HG02840 (cell line): ENCODE measurements around the gene SH3GL1.

Experiments used
- ATAC-seq: cut with Tn5 transposase; IDR thresholded peaks from one replicate; pipeline ENCODE4 v1.9.1; 2021; ENCODE audit warnings: mild to moderate bottlenecking, moderate library complexity, moderate number of reproducible peaks; ENCODE audit not compliant: unreplicated experiment, low FRiP score

SH3GL1 gene, protein sequence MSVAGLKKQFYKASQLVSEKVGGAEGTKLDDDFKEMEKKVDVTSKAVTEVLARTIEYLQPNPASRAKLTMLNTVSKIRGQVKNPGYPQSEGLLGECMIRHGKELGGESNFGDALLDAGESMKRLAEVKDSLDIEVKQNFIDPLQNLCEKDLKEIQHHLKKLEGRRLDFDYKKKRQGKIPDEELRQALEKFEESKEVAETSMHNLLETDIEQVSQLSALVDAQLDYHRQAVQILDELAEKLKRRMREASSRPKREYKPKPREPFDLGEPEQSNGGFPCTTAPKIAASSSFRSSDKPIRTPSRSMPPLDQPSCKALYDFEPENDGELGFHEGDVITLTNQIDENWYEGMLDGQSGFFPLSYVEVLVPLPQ

DNA sequence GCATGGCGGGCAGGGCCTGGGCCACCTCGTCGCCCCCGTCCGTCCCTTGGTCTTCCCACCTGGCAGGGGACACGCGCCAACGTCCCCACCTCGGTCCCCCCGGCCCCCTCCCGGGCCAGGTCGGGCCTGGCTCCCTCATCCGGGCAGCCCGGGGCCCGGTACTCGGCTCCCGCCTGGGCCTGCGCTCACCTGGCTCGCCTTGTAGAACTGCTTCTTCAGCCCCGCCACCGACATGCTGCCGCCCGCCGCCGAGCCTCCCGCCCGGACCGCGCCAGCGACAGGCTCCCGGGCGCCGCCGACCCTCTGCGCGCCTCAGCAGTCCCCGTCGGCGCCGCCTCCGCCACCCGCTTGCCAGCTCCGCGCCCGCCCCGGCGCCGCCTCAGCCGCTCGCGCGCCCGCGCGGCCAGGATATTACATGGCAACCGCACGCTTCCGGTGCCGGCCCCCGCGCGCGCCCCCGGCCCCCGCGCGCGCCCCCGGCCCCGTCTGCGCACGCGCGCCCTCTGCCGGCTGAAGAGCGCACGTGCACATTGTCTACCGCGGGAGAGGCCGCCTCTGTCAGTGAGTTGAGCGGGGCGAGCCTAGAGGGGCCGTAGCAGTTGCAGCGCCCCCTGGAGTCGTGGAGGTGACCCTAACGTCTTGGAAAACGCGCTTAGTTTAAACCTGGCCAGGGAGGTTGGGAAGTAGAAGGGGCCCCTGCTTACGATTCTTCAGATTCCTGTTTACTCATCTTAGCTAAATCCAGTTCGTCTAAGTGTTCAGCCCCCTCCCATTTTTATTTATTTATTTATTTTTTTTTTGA, at the start of gene SH3GL1:
Gene SH3GL1, minus strand, starts transcription at position 413 of the 802 bp plus-strand sequence. Its CDS starts 179 bp downstream, at position 234.
- peak; percentile 61 for ATAC-seq

DNA sequence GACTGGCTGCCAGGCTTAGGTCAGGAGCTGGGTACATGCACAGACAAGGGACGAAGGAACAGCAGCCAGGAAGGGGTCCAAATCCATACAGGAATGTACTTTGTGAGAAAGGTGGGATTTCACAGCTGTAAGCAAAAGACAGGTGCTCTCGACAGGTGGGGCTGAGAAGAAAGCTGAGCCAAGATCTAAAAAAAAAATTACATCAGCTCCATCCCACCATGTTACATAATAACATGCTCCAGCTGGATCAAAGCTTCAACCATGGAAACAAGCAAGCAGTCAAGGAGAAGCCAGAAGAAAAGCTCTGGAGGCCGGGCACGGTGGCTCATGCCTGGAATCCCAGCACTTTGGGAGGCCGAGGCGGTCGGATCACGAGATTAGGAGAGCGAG, 49.3 kb upstream of the SH3GL1 start:
- ATAC-seq, result no peak

DNA sequence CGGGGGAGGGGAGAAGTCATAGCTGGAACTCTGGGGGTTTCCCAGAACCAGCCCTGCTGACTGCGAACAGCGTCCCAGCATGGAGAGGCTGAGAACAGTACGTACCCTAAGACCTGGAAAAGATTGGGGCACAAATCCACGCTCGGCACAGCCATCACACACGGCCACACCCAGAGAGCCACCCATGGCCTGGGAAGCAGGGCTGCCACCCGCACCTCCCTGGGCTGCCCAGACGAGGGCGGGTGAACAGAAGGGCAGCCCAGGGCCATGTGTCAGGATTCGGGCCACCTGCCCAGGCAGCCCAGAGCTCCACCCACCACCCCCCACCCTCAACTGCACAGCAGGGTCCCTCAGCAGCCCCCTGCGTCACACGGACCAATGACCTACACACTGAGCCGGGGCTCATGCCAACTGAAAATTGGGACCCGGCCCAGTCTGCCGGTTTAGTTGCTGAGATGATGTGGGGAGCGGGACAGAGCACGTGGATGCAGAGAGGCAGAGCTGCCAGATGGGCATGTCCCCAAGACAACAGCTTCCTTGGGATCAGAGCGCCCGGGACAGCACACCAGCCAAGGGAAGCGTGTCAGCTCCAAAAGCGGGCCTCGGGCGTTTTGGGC, 48.8 kb upstream of the SH3GL1 start:
- ATAC-seq, result no peak

DNA sequence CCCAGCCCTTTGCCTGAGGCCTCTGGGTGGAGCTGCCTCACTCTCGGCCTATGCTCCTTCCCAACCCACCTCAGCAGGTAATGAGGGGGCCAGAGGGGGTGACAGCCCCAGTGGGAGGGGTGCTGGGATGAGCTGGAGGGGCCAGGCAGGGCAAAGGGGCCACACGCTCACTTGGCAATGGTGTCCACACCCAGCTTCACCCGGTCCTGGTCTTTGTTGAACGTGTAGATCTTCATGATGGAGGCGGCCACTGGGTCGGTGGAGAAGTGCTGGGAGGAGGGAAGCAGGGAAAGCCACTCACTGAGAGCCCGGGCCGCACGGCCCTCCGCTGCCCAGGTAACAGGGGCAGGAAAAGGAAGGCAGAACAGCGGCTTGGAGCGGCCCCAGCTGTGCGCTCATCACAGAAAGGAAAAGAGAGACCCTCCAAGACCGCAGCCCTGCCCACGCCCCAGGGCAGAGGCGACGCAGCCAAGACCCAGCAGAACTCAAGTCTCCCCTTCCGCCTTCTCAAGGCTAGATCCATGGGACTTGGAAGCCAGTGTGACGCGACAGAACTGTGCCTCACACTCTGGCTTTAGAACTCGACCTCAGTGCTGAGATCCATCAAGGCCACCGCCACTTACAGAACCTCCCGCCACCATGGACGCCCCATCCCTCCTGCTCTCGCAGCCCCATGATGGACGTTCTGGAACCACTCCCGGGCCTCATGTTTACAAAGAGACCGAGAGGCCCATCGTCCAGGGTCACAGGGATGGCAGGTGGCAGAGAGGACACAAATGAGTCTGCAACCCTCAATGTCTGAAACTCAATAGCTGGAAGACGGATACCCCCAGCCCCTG, 48.0 kb upstream of the SH3GL1 start:
- no peak for ATAC-seq

DNA sequence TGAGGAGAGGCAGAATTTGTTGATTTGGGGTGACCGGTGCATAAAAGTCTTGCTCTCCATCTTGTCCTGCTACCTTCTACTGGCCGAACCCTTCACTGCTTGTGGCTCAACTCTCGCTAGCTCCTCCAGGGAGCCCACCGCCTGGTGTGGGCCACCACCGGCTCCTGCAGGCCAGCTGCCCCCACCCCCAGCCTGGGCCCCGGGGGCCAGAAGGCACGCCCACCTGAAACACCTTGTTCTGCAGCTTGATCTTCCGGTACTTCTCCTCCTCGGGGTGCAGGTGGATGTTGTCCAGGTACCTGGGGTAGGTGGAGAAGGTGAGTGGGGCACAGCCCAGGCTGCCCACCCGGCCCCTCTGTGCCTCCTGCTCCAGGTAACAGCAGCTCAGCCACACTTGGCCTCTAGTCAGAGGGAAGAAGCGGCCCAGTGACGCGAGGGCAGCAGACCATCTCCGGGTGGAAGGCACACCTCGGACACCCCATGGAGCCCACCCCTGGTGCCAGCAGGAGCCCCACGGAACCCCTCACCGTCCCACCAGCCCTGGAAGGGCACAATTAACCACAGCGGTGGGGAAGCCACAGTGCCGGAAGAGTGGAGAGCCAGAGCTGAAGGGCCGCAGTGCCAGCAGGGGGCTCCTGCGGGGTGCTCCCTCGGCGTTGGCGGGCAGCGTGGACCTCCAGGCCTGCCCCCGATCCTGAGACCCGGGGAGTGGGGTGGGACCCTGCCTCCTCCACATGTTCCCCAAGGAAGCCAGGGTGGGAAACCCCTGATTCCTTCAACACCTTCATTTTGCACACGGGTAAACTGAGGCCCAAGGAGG, 47.2 kb upstream of the SH3GL1 start:
- ATAC-seq, result no peak

DNA sequence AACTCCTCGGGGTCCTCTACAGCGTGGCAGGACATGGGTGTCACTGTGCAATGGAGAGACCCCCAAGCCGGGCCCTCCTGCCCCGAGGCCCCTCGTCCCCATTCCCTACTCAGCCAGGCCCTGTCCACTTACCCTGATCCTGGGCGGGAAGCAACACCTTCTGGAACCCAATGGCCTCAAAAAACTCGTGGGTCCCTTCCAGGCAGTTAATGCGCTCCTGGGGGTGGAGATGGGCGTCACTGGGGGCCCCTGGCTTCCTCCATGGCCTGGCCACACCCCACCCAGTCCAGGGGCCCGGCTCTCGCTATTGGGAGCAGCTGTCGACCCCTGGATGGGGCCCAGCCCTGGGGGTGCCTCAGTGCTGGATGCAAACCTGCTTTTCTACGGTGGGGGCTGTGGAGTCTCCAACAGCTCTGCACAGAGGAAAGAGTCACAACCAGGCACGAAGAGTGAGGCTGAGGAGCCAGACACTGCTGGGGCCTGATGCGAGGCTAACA, 46.4 kb upstream of the SH3GL1 start:
- ATAC-seq, result no peak

DNA sequence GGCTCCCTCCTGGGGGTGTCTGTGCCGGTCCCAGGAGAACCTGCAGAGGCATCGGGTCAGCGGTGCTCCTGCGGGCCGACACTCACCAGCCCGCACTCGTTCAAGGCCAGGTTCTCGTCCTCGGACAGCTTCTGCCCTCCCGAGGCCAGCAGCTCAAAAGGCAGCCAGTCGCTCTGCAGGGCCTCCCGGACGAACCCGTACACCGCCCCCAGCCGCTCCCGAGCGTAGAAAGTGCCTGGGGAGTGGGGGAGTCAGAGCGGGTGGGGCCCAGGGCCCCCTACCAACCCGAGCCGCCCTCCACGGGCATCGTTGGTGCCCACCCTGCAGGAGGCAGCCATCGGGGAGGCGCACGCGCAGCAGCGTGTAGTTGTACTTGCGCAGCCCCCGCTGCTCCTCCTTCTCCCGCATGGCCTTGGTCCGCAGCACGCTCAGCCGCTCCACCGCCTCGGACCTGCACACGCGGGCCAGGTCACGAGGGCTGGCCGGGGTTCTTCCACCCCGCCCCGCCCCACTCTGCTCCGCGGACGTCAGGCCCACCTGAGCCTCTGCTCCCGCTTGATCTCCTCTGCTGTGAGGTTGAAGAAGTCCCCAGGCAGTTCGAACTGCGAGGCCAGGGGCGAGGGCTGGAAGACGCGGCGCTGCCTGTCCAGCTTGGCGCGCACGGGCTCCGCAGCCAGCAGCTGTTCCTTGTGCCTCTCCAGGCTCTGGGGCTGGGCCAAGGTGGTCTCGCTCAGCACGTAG, 45.8 kb upstream of the SH3GL1 start:
- ATAC-seq, result no peak

DNA sequence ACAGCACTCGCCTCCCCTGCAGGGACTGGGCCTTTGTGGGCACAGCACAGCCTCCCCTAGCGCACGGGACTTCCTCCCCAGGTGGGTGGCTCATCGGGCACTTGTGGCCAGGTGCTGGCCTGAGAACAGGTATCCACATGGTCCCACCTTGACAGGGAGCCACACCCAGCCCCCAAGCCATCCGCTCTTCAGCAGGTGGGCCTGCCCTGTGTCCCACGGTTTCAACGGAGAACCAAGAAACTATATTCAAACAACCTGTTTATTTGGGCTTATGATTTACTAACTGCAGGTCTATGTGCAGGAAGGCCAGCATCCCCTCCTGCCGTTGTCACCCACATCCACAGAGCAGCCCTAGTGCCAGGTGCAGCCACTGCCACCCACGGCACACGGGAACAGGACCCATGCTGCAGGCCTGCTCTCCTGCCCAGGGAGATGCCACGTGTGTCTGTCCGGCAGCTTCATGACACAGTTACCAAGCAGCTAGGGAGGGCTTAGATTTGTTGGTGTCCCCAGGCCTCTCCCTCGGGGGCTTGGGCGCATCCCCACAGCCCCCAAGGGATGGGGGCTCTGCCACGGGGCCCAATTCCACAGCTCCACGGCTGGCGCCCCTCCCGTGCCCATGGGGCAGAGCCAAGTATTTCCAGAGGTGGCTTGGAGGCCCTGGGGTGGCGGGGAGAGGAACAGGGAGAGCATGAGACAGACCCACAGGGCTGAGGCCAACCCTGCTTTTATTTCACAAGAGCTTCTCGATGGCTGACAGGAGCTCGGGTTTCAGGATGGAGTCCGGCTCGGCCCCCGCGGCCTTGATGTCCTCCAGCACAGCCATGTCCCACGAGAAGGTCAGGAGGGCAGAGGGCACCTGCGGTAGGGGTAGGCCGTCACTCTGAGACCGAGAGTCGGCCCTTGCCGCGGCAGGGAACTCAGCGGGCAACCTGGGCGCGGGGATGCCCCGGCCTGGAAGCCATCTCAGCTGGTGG, 44.7 kb upstream of the SH3GL1 start:
- ATAC-seq, result no peak

DNA sequence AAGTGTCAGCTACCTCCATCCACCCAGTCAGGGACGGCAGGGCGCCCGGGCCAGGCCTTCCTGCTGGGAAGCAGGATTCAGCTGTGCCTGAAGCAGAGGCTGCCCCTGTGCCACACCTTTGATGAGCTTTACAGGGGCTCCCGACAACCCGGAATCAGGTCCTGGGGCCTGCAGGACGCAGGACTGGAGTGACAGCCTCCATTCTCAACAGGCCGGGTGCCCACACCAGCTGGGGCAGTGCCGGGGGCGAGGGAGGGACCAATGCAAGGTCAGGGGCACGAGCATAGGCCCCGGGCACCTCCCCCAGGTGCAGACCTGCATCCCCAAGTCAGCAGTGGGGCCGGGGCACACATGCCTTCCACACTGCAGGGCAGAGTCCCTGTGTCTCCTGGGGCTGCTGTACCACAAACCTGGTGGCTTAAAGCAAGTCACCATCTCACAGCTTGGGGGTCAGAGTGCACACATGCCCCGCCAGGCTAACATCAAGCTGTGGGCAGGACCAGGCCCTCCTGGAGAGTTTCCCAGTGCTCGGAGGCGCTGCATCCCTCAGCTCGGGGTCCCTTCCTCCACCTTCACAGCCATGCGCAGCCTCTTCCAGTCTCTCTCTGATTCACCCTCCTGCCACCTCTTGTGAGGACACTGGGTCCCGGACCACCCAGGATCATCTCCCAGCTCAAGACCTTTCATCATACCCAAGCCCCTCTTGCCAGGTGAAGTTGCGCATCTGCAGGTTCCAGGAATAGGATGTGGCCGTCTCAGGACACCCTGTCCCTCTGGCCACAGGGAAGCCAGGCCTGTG, 43.8 kb upstream of the SH3GL1 start:
- no peak for ATAC-seq

DNA sequence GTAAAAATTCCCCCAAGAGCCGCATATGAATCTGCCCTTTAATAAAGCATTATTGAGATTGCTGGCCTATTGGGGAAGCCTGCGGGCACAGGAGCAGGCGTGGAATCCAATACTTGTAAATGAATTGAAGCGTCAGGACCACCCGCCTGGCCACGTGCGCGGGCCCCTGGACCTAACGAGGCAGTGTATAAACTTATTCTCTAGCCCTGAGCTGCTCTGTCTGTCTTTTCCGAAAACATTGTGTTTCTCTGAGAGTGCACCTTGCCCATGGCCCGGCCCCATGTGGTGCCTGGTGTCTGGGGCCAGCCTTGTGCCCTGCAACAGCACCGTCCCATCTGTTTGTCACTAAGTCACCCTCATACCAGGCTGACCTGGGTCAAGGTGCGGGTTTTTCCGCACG, 42.8 kb upstream of the SH3GL1 start:
- ATAC-seq, result no peak

DNA sequence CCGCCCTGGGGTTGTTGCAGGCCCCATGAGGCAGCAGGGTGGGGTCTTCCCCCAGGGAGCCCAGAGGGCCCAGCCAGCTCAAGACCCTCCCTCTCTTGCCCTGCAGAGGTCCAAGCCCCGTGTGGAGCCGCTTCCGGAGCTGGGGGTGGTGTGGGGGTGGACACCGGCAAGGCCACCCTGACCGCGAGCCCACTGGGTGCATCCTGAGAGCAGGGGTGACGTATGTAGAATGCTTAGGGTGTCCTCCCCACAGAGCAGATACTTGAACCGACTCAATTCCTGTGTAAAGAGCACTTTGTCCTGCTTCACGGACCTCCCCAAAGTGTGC, 42.4 kb upstream of the SH3GL1 start:
- ATAC-seq, result no peak

DNA sequence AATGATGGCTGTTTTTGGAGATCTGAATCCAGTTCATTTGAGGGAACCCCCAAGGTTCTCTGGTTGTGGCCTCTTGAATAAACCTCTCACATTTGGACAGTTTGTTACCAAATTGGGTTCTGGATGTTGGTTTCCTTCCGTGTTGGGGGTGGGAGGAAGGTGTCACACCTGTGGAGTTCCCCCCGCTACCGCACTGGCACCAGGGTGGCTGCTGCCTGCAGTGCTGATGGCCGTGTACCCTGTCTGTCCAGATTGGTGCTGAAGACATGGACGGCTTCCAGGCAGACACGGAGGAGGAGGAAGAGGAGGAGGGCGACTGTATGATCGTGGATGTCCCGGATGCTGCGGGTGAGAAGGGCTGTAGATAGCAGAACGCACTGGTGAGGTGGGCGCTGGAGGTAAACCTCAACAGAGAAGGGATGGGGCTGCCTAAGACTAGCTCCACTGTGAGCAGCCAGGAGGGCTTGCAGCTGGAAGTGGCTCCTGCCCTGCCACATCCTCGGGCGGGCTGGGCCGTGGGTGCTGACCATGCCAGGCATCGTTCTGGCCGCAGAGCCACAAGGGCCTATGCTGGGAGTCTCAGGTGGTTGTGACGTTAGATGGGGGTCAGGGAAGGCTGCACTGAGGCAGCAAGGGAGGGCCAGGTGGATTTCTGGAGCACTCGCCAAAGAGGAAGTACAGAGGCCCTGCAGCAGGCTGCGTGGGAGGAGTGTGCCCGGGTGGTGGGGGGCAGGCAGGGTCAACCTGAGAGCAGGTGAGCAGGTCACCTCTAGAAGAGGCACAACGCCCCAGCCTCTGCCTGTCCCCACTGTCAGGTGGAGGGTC, 41.9 kb upstream of the SH3GL1 start:
- no peak for ATAC-seq

DNA sequence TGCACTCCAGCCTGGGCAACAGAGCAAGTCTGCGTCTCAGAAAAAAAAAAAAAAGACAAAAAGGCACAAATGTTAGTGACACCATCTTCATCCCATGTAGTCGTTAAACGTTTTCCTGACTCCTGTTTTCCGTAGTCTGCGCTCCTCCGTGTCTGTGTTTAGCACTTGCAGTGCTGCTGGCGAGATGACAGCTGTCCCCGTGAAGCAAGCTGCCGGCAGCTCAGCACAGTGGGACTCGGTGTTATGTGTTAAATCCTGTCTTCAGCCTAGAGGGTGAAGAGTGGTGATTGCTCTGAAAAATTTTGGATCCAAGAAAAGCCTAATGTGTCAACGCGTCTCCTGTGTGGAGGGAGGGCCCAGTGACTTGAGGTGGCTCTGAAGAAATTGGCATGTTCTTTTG, 38.9 kb upstream of the SH3GL1 start:
- ATAC-seq, result no peak

DNA sequence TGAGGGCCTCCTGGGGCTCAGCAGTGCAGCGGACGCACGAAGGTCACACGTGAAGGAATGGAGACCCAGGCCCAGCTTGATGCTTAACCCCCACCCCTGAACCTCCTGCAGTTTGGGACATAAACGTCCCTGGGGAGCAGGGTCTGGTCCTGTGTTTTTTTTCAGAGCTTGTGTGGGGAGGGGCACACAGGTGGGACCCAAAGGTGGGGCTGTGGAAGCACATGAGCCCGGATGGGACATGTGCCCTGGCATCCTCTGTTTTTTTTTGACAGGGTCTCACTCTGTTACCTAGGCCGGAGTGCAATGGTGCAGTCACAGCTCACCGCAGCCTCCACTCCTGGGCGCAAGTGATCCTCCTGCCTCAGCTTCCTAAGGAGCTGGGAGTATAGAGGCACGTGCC, 36.8 kb upstream of the SH3GL1 start:
- no peak for ATAC-seq

DNA sequence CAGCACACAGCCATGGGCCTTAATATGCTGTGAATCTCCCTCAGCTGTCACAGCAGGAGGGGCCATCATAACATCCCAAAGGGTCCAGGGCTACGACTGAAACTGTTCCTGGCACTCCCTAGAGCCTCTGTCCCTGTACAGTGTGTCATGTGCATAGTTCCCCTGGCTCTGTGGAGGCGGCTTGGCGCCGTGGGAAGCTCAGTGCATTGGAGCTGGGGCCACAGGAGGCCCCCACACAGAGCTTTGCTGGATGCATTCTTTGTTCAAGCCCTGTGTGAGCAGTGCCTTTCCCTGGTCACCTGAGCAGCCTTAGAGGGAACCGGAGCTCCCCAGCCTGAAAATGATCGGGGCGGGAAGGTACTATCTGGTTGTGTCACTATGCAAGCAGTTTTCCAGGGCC, 35.9 kb upstream of the SH3GL1 start:
- no peak for ATAC-seq

DNA sequence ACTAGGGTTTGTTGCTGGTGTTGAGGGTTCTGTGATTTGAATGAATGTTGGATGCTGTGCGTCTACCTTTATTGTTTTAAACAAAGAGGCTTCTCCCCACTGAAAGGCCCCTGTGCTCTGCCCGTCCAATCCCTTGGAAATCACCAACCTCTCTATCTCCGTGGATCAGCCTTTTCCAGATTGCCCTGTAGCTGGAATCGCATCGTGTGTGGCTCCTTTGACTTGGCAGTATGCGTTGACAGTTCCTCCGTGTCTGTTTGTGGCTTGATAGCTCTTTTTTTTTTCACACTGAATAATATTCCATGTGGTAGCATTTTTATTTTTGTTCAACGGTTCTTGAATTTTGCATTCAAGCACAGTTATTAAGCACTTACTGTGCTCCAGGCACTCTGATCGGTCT, 34.0 kb upstream of the SH3GL1 start:
- ATAC-seq, result no peak
